DND-41 (cell line): Measurements from ENCODE around the gene CCDC73.

ENCODE experiments used
- ATAC-seq: fragments of 200-7000 bp; cut with Tn5 transposase; 3 replicates; pipeline ENCODE4 v1.9.1; 2021; ENCODE audit warnings: low read depth; ENCODE audit not compliant: insufficient read depth
- DNase-seq: peaks from one replicate; pipeline ENCODE4 v3.0.0-alpha.2; 2020
- H2AFZ ChIP-seq: 2 replicates; pipeline ENCODE4 v1.6.0; 2012; ENCODE audit warnings: low read depth, low read length
- H3K27ac ChIP-seq: 2 replicates; pipeline ENCODE4 v1.5.1; 2012; ENCODE audit warnings: low read length, inconsistent platforms
- H3K27me3 ChIP-seq: fragments of 200-600 bp; sonication (generic); 2 replicates; pipeline ENCODE4 v1.6.0; 2012; ENCODE audit warnings: low read length, mild to moderate bottlenecking, inconsistent platforms; ENCODE audit not compliant: insufficient read depth, poor library complexity
- H3K36me3 ChIP-seq: 2 replicates; pipeline ENCODE4 v1.5.1; 2012; ENCODE audit warnings: low read length, inconsistent platforms; ENCODE audit not compliant: insufficient read depth
- H3K4me1 ChIP-seq: 2 replicates; pipeline ENCODE4 v1.5.1; 2012; ENCODE audit warnings: mild to moderate bottlenecking, low read length; ENCODE audit not compliant: insufficient read depth
- H3K4me2 ChIP-seq: 2 replicates; pipeline ENCODE4 v1.6.0; 2012; ENCODE audit warnings: mild to moderate bottlenecking, moderate library complexity, low read length, inconsistent platforms; ENCODE audit not compliant: insufficient read depth
- H3K4me3 ChIP-seq, 2 experiments: fragments of 200-600 bp in 1 of 2; shearing (Covaris generic) in 1 of 2; 2 replicates each; pipeline ENCODE4 v1.5.1; 2012 to 2016; ENCODE audit warnings: inconsistent platforms in 2 of 2, low read length in 2 of 2, mild to moderate bottlenecking in 2 of 2, low read depth in 1 of 2, moderate library complexity in 1 of 2
- H3K79me2 ChIP-seq: 2 replicates; pipeline ENCODE4 v1.6.0; 2012; ENCODE audit warnings: low read length, inconsistent platforms; ENCODE audit not compliant: insufficient read depth
- H3K9ac ChIP-seq: 2 replicates; pipeline ENCODE4 v1.6.0; 2012; ENCODE audit warnings: low read depth, mild to moderate bottlenecking, inconsistent platforms, low read length, moderate library complexity
- H3K9me3 ChIP-seq: 2 replicates; pipeline ENCODE4 v1.5.1; 2012; ENCODE audit warnings: low read length, moderate library complexity, mild to moderate bottlenecking, inconsistent platforms; ENCODE audit not compliant: insufficient read depth, severe bottlenecking
- H4K20me1 ChIP-seq: 2 replicates; pipeline ENCODE4 v1.6.0; 2012; ENCODE audit warnings: low read length; ENCODE audit not compliant: insufficient read depth
- EZH2 ChIP-seq: IDR thresholded peaks from 3 replicates; pipeline ENCODE4 v1.6.1; 2012; ENCODE audit warnings: borderline replicate concordance, low read depth, mild to moderate bottlenecking, moderate library complexity, low read length, inconsistent platforms; ENCODE audit not compliant: severe bottlenecking
- TF ChIP-seq, protein P1 (sequence below): IDR thresholded peaks from 2 replicates; pipeline ENCODE4 v1.5.1; 2012; ENCODE audit warnings: borderline replicate concordance, low read length, moderate library complexity, mild to moderate bottlenecking; ENCODE audit not compliant: poor library complexity, severe bottlenecking; ENCODE audit errors: extremely low read depth

CCDC73 gene

DNA sequence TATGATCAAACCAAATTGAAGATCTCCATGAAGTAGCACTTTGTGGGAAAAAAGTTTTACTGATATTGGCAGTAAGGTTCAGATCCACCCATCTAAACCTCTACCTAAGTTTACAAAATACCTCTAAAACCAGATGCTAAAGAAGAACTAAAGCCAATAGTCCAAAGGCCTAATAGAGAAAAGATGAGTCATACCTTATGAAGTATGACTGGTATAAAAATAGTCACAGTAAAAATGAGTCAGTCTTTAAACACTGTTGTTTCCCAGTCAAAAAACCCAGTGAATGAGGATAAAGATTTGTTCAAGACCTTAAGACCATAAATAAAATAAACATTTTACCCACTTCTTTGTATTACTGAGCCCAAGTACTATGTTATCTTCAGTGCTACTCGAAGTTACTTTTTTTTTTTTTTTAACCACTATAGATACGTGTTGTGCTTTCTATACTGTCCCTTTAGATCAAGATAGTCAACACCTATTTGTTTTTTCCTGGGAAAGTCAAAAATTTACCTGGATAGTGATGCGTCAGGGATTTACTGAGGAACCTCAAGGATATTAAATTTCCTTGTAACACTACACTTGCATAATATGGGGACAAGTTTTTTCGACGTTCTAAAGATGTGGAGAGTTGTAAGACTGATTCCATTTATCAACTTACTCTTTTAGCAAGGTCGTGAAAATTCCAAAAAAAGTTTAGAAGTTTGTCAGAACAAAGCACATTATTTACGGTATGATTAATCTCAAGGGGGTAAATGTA lies 87.3 kb downstream of the CCDC73 start:
- H3K9ac ChIP-seq, result no peak overlapping the region
- H3K4me1 ChIP-seq, result no peaks in the 10 kb centered on the region
- no peak for TF ChIP-seq EZH2
- TF ChIP-seq, protein P1, sequence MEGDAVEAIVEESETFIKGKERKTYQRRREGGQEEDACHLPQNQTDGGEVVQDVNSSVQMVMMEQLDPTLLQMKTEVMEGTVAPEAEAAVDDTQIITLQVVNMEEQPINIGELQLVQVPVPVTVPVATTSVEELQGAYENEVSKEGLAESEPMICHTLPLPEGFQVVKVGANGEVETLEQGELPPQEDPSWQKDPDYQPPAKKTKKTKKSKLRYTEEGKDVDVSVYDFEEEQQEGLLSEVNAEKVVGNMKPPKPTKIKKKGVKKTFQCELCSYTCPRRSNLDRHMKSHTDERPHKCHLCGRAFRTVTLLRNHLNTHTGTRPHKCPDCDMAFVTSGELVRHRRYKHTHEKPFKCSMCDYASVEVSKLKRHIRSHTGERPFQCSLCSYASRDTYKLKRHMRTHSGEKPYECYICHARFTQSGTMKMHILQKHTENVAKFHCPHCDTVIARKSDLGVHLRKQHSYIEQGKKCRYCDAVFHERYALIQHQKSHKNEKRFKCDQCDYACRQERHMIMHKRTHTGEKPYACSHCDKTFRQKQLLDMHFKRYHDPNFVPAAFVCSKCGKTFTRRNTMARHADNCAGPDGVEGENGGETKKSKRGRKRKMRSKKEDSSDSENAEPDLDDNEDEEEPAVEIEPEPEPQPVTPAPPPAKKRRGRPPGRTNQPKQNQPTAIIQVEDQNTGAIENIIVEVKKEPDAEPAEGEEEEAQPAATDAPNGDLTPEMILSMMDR, result no peak
- ATAC-seq (no peak), DNase-seq (no peak)
- peaks cover 17% of the 10 kb centered on the region for H3K9me3 ChIP-seq
- H4K20me1 ChIP-seq, result no peaks in the 10 kb centered on the region
- no peaks in the 10 kb centered on the region for H3K79me2 ChIP-seq
- no peak overlapping the region for H3K4me2 ChIP-seq
- H3K36me3 ChIP-seq, result peaks cover 8% of the 10 kb centered on the region; the same call in 1 of the 2 replicates
- H3K27ac ChIP-seq, result no peak overlapping the region
- no peak overlapping the region for H2AFZ ChIP-seq
- no peak overlapping the region for H3K4me3 ChIP-seq
- no peaks in the 10 kb centered on the region for H3K27me3 ChIP-seq

GRCh38 chr11:32705309-32706033 lies 89.0 kb downstream of the CCDC73 start:
- Histone ChIP-seq H3K79me2 (no peaks in the 10 kb centered on the region), H3K9me3 (peaks cover 17% of the 10 kb centered on the region), H2AFZ (no peak overlapping the region), H3K27ac (no peak overlapping the region), H3K4me3 (no peak overlapping the region), H3K9ac (no peak overlapping the region), H3K36me3 (peaks cover 8% of the 10 kb centered on the region; the same call in 1 of the 2 replicates), H4K20me1 (no peaks in the 10 kb centered on the region), H3K4me1 (peaks cover 4% of the 10 kb centered on the region; the same call in 1 of the 2 replicates), H3K27me3 (no peaks in the 10 kb centered on the region), H3K4me2 (no peak overlapping the region)
- TF ChIP-seq, protein P1, result no peak
- TF ChIP-seq EZH2, result no peak
- DNase-seq (no peak), ATAC-seq (no peak)

DNA sequence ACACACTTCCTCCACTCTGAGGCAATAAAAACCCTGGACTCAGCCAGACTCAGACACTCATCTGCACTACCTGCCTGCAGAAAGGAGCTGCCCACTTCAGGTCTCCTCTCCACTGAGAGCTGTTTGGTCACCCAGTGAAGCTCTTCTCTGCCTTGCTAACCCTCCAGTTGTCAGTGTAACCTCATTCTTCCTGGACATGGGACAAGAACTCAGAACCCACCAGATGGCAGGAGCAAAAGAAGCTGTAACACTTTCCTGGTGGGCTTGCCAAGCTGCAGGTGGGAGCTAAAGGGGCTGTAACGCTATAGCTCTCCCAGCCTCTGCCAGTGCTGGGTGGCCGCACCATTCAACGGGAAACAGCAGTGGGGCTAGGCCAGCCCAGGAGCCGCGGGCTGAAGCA lies 89.7 kb downstream of the CCDC73 start:
- ATAC-seq (no peak), DNase-seq (no peak)
- H2AFZ ChIP-seq, result no peak overlapping the region
- H3K79me2 ChIP-seq, result no peaks in the 10 kb centered on the region
- H3K9me3 ChIP-seq, result peaks cover 17% of the 10 kb centered on the region
- no peak overlapping the region for H3K27ac ChIP-seq
- H3K4me3 ChIP-seq, result 0 out of 4 replicates have a peak overlapping the region, but pooled peaks of 1 of the 2 experiments have one; percentile 5
- H3K9ac ChIP-seq, result no peak overlapping the region
- H4K20me1 ChIP-seq, result no peaks in the 10 kb centered on the region
- TF ChIP-seq, protein P1, result no peak
- no peak for TF ChIP-seq EZH2
- peaks cover 8% of the 10 kb centered on the region; the same call in 1 of the 2 replicates for H3K36me3 ChIP-seq
- H3K27me3 ChIP-seq, result no peaks in the 10 kb centered on the region
- peaks cover 4% of the 10 kb centered on the region; the same call in 1 of the 2 replicates for H3K4me1 ChIP-seq
- H3K4me2 ChIP-seq, result no peak overlapping the region
